Left lung (tissue), 10 donors: ENCODE measurements around the gene SLC9A6. TPM values are rescaled to one million over a fixed set of nuclear protein-coding genes. Genes with fewer than 3 reads are reported as not detected.

Experiments
- ATAC-seq: fragments of 200-7000 bp; cut with Tn5 transposase; one replicate; pipeline ENCODE4 v1.9.1; 2020; ENCODE audit warnings: moderate library complexity
- DNase-seq, 4 donors: peaks; one replicate each; pipeline ENCODE4 v3.0.0-alpha.2; 2013 to 2020
- H3K27ac ChIP-seq, 2 donors: fragments of 200-600 bp; sonication (generic) in 1 of 2; one replicate each; pipeline versions ENCODE4 v1.5.0 to v1.8.0; 2020 to 2021
- H3K27me3 ChIP-seq, 2 donors: fragments of 200-600 bp; sonication (generic) in 1 of 2; one replicate each; pipeline versions ENCODE4 v1.5.0 to v1.8.0; 2020 to 2021
- H3K36me3 ChIP-seq, 2 donors: fragments of 200-600 bp; sonication (generic) in 1 of 2; one replicate each; pipeline versions ENCODE4 v1.5.0 to v1.8.0; 2020 to 2021
- H3K4me1 ChIP-seq, 2 donors: fragments of 200-600 bp; one replicate each; pipeline ENCODE4 v1.8.0; 2021
- H3K4me3 ChIP-seq, 2 donors: fragments of 200-600 bp; sonication (generic) in 1 of 2; one replicate each; pipeline versions ENCODE4 v1.5.0 to v1.8.0; 2020 to 2021; ENCODE audit warnings: mild to moderate bottlenecking in 1 of 2
- H3K9me3 ChIP-seq, 2 donors: fragments of 200-600 bp; sonication (generic) in 1 of 2; one replicate each; pipeline versions ENCODE4 v1.5.0 to v1.8.0; 2020 to 2021
- intact Hi-C, 2 donors: fragments of 100-400 bp; cut with DNase I; formaldehyde crosslinking; loops; one replicate each; pipeline versions ENCODE4 v1.11.2 to v1.14.2; 2022
- polyA plus RNA-seq, 6 donors: library from polyadenylated mRNA; unstranded; fragments of 120-200 nt; gene quantifications; one replicate each; pipeline ENCODE4 v1.2.1, GENCODE V29; 2013; ENCODE audit not compliant: insufficient read length in 6 of 6
- total RNA-seq, 2 donors: library from RNA; stranded (reverse); fragmentation: NEBNext Ultra II Directional; extraction: Animal tissue kit (Norgen Biotek cat#: 25700); gene quantifications; one replicate each; pipeline ENCODE4 v1.2.1, GENCODE V29; 2021
- TF ChIP-seq, protein P1 (sequence below), 2 donors: fragments of 200-600 bp; sonication (generic) in 1 of 2; IDR thresholded peaks; one replicate each; pipeline versions ENCODE4 v1.5.0 to v1.8.0; 2021; ENCODE audit warnings: antibody characterized with exemption in 2 of 2
- donor health status: DM: no; HTN: yes; CAD: no.
- donor health status: DM: no; HTN: no; CAD: no.

Gene SLC9A6
- total and polyA plus RNA-seq, 8 donors, result 15.1 to 24.3 (median 21.1) TPM

DNA sequence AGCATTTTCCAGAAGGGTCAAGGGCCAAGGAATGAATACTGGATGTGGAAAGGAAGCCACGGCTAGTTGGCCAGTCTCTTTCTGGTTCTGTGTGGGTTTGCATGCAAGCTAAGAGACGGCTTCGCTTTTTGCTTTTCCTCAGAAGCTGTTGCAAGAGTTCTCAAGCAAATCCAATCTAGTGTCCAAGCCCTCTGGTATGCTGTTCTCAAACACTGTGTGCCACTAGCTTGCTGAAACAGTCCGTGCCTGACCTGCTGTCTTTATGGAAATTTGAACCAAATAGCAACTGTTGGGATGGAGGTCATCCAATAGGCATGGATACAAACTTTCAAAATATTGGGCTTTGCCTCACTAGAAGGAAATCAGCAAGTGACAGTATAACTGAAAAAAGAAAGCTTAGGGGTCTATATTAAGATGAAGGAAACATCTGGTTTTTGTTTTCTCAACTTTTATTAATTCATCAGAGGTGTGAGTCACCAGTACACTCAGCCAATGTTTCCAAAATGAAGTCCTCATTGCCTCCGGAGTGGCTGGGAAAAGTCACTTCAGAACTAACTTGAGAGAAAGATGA is 70.5 kb downstream of the SLC9A6 start:
- no peaks in the 10 kb centered on the region for H3K4me1 ChIP-seq
- no peaks in the 10 kb centered on the region for H3K36me3 ChIP-seq
- H3K4me3 ChIP-seq, result no peak overlapping the region
- H3K9me3 ChIP-seq, result no peaks in the 10 kb centered on the region
- intact Hi-C loops, result no loop called here
- TF ChIP-seq, protein P1, sequence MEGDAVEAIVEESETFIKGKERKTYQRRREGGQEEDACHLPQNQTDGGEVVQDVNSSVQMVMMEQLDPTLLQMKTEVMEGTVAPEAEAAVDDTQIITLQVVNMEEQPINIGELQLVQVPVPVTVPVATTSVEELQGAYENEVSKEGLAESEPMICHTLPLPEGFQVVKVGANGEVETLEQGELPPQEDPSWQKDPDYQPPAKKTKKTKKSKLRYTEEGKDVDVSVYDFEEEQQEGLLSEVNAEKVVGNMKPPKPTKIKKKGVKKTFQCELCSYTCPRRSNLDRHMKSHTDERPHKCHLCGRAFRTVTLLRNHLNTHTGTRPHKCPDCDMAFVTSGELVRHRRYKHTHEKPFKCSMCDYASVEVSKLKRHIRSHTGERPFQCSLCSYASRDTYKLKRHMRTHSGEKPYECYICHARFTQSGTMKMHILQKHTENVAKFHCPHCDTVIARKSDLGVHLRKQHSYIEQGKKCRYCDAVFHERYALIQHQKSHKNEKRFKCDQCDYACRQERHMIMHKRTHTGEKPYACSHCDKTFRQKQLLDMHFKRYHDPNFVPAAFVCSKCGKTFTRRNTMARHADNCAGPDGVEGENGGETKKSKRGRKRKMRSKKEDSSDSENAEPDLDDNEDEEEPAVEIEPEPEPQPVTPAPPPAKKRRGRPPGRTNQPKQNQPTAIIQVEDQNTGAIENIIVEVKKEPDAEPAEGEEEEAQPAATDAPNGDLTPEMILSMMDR (IDR thresholded peaks at IDR 0.05), result no peak
- peak; percentile 68 for ATAC-seq
- DNase-seq, result peak in 2 of 4 donors; percentile 42 to 73
- H3K27me3 ChIP-seq, result no peaks in the 10 kb centered on the region
- H3K27ac ChIP-seq, result peak overlapping the region in 1 of 2 donors; percentile 53

DNA sequence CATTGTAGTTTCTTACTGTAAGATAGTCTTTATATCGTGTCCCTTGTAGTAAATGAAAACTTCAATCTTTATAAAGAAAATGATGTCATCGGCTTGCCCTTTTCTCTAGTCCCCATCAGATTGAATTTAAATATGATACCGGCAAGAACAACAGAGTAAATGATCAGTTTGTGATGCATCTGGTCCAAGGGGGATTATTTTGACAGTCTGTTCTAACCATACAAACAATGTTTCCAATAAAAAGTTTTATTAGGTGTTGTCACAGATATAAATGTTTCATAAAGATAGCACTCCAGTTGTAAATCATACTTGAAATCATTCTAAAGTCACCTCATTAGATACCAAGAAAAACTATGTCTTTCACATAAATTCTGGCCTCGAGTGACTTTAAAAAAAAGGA is 72.3 kb downstream of the SLC9A6 start:
- H3K27me3 ChIP-seq, result no peaks in the 10 kb centered on the region
- no peak overlapping the region for H3K4me3 ChIP-seq
- TF ChIP-seq, protein P1 (IDR thresholded peaks at IDR 0.05), result no peak
- intact Hi-C loops, result no loop called here
- no peaks in the 10 kb centered on the region for H3K36me3 ChIP-seq
- H3K4me1 ChIP-seq, result no peaks in the 10 kb centered on the region
- no peaks in the 10 kb centered on the region for H3K9me3 ChIP-seq
- no peak for ATAC-seq
- DNase-seq, result no peak
- H3K27ac ChIP-seq, result no peak overlapping the region

DNA sequence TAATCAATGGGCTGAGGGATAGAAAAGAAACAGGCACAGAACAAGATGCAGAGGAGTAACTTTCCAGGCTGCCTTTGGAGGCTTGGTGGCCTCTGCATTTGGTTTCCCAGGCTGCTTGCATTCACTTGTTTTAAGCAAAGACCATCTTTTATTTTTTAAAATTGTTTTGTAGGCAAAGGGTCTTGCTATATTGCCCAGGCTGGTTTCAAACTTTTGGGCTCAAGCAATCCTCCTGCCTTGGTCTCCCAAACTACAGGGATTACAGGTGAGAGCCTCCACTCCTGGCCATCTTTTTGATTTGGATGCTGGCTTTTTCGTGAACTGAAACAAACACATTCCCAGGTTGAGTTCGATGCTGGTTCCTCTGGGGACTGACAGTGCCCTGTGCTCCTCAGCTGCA is 74.1 kb downstream of the SLC9A6 start:
- TF ChIP-seq, protein P1 (IDR thresholded peaks at IDR 0.05), result no peak
- DNase-seq (no peak), ATAC-seq (no peak)
- Histone ChIP-seq H3K9me3 (no peaks in the 10 kb centered on the region), H3K27ac (no peak overlapping the region), H3K4me1 (no peaks in the 10 kb centered on the region), H3K27me3 (no peaks in the 10 kb centered on the region), H3K4me3 (no peak overlapping the region), H3K36me3 (no peaks in the 10 kb centered on the region)
- intact Hi-C loops, result no loop called here

DNA sequence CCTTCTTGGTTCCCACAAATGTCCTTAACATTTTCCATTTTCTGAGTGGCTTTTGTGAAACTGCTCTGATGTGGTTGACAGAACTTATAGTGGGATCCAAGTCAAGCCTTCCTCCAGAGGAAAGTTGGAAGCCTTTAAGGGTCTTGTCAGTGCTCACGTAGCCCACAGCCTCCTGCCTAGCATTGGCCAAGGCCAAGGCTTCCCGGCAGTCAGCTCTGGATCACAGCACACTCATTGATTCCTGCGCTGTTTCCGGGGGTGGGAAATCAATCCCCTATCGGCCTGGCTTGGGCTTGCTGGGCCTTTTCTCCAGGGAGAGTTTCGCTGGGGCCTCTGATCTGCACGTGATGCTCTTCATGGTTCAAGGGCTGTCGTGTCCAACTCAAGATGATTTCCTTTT is 76.1 kb downstream of the SLC9A6 start:
- TF ChIP-seq, protein P1 (IDR thresholded peaks at IDR 0.05), result no peak

DNA sequence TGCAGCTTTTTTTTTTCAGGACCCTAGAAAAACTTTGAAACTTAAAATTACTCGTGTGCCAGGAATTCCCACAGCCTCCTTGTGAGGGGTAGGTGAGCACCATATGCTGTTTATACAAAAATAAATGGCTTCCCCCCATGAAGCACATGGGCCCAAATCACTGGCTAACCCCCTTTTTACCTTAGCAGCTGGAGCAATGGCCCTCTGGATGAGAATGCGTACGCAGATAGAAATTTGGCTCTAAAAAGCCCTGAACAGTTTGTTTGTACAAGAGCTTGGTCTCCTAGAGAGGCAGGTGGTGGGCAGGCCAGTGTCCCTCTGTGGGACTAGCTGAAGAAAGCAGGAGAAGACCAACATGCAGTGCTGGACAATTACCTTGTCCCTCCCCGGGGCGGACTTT is 76.5 kb downstream of the SLC9A6 start:
- Histone ChIP-seq H3K4me1 (no peaks in the 10 kb centered on the region), H3K4me3 (no peak overlapping the region), H3K9me3 (no peaks in the 10 kb centered on the region), H3K27me3 (no peaks in the 10 kb centered on the region), H3K27ac (no peak overlapping the region), H3K36me3 (no peaks in the 10 kb centered on the region)
- intact Hi-C loops, result no loop called here
- TF ChIP-seq, protein P1 (IDR thresholded peaks at IDR 0.05), result no peak
- DNase-seq, result no peak
- no peak for ATAC-seq

More for the DNA sequence above, 76.1 kb downstream of the SLC9A6 start:
- Histone ChIP-seq H3K4me3 (no peak overlapping the region), H3K4me1 (no peaks in the 10 kb centered on the region), H3K36me3 (no peaks in the 10 kb centered on the region), H3K27me3 (no peaks in the 10 kb centered on the region), H3K27ac (no peak overlapping the region), H3K9me3 (no peaks in the 10 kb centered on the region)
- intact Hi-C loops, result no loop called here
- DNase-seq (no peak), ATAC-seq (no peak)
